Upper lobe of left lung (tissue), 4 donors: ENCODE results near the gene IL3RA.

Experiments
- POLR2A ChIP-seq, 4 donors: fragments of 450-650 bp; IDR thresholded peaks; one replicate each; pipeline ENCODE4 v1.5.1; 2016 to 2017; ENCODE audit warnings: antibody characterized with exemption in 4 of 4, mild to moderate bottlenecking in 2 of 4
- POLR2AphosphoS5 ChIP-seq, 2 donors: sonication (generic); formaldehyde crosslinking; IDR thresholded peaks; one replicate each; pipeline ENCODE4 v1.5.1; 2017; ENCODE audit warnings: antibody characterized with exemption in 2 of 2
- TF ChIP-seq, protein P1 (sequence below), 6 experiments: fragments of 450-650 bp in 4 of 6; fragments of 200-600 bp in 2 of 6; sonication (generic) in 2 of 6; IDR thresholded peaks; one replicate each; pipeline ENCODE4 v1.5.1; 2016 to 2019; ENCODE audit warnings: antibody characterized with exemption in 6 of 6

GRCh38 chrX:1424147-1424851 lies 87.7 kb downstream of the IL3RA start:
- no peak for TF ChIP-seq POLR2A (IDR thresholded peaks at IDR 0.05)
- no peak for TF ChIP-seq POLR2AphosphoS5 (IDR thresholded peaks at IDR 0.05)
- TF ChIP-seq, protein P1, sequence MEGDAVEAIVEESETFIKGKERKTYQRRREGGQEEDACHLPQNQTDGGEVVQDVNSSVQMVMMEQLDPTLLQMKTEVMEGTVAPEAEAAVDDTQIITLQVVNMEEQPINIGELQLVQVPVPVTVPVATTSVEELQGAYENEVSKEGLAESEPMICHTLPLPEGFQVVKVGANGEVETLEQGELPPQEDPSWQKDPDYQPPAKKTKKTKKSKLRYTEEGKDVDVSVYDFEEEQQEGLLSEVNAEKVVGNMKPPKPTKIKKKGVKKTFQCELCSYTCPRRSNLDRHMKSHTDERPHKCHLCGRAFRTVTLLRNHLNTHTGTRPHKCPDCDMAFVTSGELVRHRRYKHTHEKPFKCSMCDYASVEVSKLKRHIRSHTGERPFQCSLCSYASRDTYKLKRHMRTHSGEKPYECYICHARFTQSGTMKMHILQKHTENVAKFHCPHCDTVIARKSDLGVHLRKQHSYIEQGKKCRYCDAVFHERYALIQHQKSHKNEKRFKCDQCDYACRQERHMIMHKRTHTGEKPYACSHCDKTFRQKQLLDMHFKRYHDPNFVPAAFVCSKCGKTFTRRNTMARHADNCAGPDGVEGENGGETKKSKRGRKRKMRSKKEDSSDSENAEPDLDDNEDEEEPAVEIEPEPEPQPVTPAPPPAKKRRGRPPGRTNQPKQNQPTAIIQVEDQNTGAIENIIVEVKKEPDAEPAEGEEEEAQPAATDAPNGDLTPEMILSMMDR (IDR thresholded peaks at IDR 0.05) = no peak
